ENCODE data around the gene DCLRE1C. TPM values are rescaled to one million over a fixed set of nuclear protein-coding genes. Genes with fewer than 3 reads are reported as not detected.
A peak's percentile ranks its signal among the peaks of the same experiment; 100 is the strongest.

DCLRE1C gene
- total and polyA plus RNA-seq, 8 donors, result 1.8 to 7.0 (median 3.4) TPM

- whole genome bisulfite sequencing, 2 donors, result 41 to 48% methylated on average over 7 of the region's 7 CpGs
- Histone ChIP-seq H3K27me3 (no peaks in the 10 kb centered on the region), H3K9me3 (no peaks in the 10 kb centered on the region), H3K4me1 (peaks cover 0 to 10% (median 0%) of the 10 kb centered on the region in 3 donors), H3K36me3 (no peaks in the 10 kb centered on the region), H3K4me3 (peak overlapping the region in 2 of 4 donors; percentile 94 to 96), H3K27ac (no peak overlapping the region)
- no peak for DNase-seq
- TF ChIP-seq CTCF (IDR thresholded peaks at IDR 0.05), result no peak
- ATAC-seq, result no peak
- intact Hi-C loops (cut with DNase I), result no loop called here
- FAIRE-seq, result no peak
Measured at GRCh38 chr10:14880229-14880628, 73.7 kb downstream of the DCLRE1C start.

DNA sequence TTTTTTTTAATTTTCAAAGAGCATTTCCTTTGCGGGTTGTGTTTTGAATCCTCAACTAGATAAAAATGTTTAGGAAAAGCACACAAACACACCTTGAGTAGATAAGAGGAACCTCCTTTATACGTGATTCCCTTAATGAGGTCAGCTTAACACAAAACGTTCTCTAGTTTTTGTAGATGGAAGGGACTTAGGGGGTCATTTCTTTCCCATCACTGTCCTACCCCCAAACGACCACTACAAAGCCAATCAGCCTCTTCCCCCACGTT lies 74.0 kb downstream of the DCLRE1C start:
- intact Hi-C loops (cut with DNase I), result no loop called here
- Histone ChIP-seq H3K4me1 (peaks cover 0 to 10% (median 0%) of the 10 kb centered on the region in 3 donors), H3K36me3 (no peaks in the 10 kb centered on the region), H3K27me3 (no peaks in the 10 kb centered on the region), H3K4me3 (peak overlapping the region in 3 of 4 donors; percentile 94 to 96 (median 95)), H3K9me3 (no peaks in the 10 kb centered on the region), H3K27ac (no peak overlapping the region)
- FAIRE-seq, result no peak
- no peak for TF ChIP-seq CTCF (IDR thresholded peaks at IDR 0.05)
- DNase-seq, result no peak
- no peak for ATAC-seq
- WGBS, 2 donors, result 1% methylated on average over 5 of the region's 5 CpGs

DNA sequence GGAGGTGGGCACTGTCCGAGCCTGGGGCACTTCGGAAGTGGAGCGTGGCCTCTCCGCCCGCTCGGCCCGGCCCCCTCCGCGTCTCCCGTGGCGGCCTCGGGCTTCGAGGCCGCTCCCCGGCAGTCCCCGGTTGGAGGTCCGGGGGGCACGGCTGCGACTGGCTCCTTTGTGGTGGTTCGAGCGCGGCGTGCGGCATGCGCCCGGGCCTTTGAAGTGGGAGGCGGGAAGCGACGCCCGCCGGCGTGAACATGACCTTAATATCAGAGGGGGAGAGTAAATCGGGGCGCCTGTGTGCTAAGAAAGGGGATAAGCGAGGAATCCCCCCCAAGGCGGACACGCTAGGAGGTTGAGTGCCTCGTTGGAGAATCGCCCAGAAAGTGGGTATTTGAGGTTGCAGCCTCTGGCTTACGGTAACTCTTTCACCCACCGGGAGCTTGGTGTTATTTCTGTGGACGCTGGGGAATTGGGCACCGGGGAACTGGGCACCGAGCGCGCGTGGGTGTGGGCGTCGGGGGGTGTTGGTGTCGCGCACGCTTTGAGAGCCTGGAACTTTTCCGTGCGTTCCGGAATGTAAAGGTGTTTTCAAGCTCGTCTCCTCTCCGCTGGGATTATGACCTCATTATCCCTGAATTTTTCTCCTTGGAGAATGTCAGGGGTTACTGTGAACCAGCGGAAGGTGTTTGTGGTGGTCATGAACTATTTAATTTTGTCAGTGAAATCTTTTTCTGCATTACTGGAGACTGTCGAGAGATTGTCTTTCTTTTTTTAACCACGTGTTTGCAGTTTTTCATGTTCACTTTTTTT lies 74.6 kb downstream of the DCLRE1C start:
- intact Hi-C loops (cut with DNase I), result no loop called here
- peak overlapping the region; percentile 85 to 96 (median 93) for H3K27ac ChIP-seq
- H3K4me3 ChIP-seq, result peak overlapping the region; percentile 94 to 98 (median 96)
- H3K36me3 ChIP-seq, result no peaks in the 10 kb centered on the region
- peaks cover 0 to 10% (median 0%) of the 10 kb centered on the region in 3 donors for H3K4me1 ChIP-seq
- ATAC-seq (peak in 3 of 4 donors; percentile 0 to 3 (median 1)), FAIRE-seq (no peak), DNase-seq (peak in 4 of 6 donors; percentile 17 to 64 (median 38))
- 0 to 1% methylated on average over 44 to 60 of the region's 60 CpGs for WGBS, 2 donors
- H3K27me3 ChIP-seq, result no peaks in the 10 kb centered on the region
- H3K9me3 ChIP-seq, result no peaks in the 10 kb centered on the region
- TF ChIP-seq CTCF (IDR thresholded peaks at IDR 0.05), result no peak

DNA sequence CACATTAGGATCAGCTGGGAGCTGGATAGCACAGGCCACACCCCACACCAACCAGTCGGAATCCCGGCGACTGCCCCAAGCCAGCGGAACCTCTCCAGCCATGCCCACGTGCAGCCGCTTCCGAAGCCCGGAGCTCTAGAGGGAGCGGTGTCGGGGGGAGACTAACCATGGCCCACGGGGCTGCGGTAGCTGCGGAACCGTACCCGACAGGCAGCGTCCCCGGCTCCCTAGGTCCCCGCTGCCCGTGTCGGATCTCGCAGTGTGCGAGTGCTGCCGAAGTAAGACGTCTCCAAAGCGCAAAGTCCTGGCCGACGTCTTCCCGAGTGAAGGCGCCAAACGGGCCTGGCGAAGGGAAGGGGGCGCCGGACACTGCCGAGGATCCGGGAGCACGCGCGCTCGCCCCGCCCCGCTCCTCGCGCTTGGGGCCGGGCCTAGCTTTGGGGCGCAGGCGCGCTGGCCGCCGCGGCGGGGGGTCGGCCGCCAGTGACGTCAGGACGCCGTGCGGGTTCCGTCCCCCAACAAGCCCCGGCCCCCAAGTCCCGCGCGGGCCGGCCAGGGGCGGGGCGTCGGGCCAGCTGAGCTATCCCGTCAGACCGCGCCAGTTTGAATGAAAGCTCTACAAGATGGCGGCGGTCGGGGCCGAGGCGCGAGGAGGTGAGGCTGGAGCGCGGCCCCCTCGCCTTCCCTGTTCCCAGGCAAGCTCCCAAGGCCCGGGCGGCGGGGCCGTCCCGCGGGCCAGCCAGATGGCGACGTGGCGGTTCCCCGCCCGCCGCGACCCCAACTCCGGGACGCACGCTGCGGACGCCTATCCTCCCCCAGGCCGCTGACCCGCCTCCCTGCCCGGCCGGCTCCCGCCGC lies 75.4 kb downstream of the DCLRE1C start, which contains the start of gene SUV39H2:
Gene SUV39H2 (plus strand): TSS at position 601 of the 858 bp plus-strand sequence. CDS start 23 bp downstream, at position 624.
- no peak for FAIRE-seq
- Histone ChIP-seq H3K36me3 (no peaks in the 10 kb centered on the region), H3K9me3 (no peaks in the 10 kb centered on the region), H3K27me3 (no peaks in the 10 kb centered on the region), H3K4me1 (peaks cover 0 to 10% (median 0%) of the 10 kb centered on the region in 3 donors), H3K4me3 (peak within 1 kb of the TSS; percentile 94 to 98 (median 96)), H3K27ac (peak within 1 kb of the TSS; percentile 85 to 96 (median 93))
- peak; percentile 91 to 97 (median 94) for ATAC-seq
- DNase-seq, result peak; percentile 93 to 98 (median 97)
- 0 to 1% methylated on average over 52 to 102 of the region's 102 CpGs for WGBS, 2 donors
- intact Hi-C loops (cut with DNase I), result no loop called here
- TF ChIP-seq CTCF (IDR thresholded peaks at IDR 0.05), result no peak

Measured in pancreas (tissue), 10 donors.